ENCODE results near the gene ZNF630. TPM values are rescaled to one million over a fixed set of nuclear protein-coding genes. Genes with fewer than 3 reads are reported as not detected.

ZNF630 gene
- polyA plus RNA-seq, 4 donors = 0.54 to 3.3 (median 2.1) TPM

Other genes starting within 250 kb of the ZNF630 start
- 1 to 10 TPM in 3 of 4 donors, under 1 TPM in 1; 0.54 to 5.8 (median 2.0) TPM for gene ZNF81, start 234.7 kb downstream of the ZNF630 start, polyA plus RNA-seq
- gene ZNF182, start 67.7 kb downstream of the ZNF630 start, polyA plus RNA-seq = 1 to 10 TPM; 1.9 to 8.1 (median 2.2) TPM
- gene SPACA5, start 64.7 kb downstream of the ZNF630 start, polyA plus RNA-seq = under 1 TPM in 1 of 4 donors, not detected in 3; 0.22 TPM
- not detected for gene SPACA5B, start 59.0 kb upstream of the ZNF630 start, polyA plus RNA-seq
- gene SSX5, start 125.2 kb upstream of the ZNF630 start, polyA plus RNA-seq = not detected
- gene SSX1, start 183.8 kb upstream of the ZNF630 start, polyA plus RNA-seq = not detected

All from small intestine (tissue), 4 donors.